H9 (cell line): Measurements from ENCODE around the gene HEATR3. TPM values are rescaled to one million over a fixed set of nuclear protein-coding genes. Genes with fewer than 3 reads are reported as not detected.

Source experiments
- DNase-seq: peaks from one replicate; pipeline ENCODE4 v3.0.0-alpha.2; 2017
- H2AFZ ChIP-seq: one replicate; pipeline ENCODE4 v1.6.1; 2013; ENCODE audit warnings: mild to moderate bottlenecking, low read length, control low read depth, moderate library complexity
- H2AK5ac ChIP-seq: 2 replicates; pipeline ENCODE4 v1.6.1; 2013; ENCODE audit warnings: low read length, control low read depth, mixed read lengths; ENCODE audit not compliant: insufficient read length
- H2BK120ac ChIP-seq: one replicate; pipeline ENCODE4 v1.6.1; 2013; ENCODE audit warnings: low read depth, mild to moderate bottlenecking, low read length, control low read depth, inconsistent platforms; ENCODE audit not compliant: poor library complexity, severe bottlenecking
- H2BK12ac ChIP-seq: 2 replicates; pipeline ENCODE4 v1.6.1; 2013; ENCODE audit warnings: low read length, control low read depth, mixed read lengths, low read depth; ENCODE audit not compliant: insufficient read length
- H2BK15ac ChIP-seq: 2 replicates; pipeline ENCODE4 v1.6.1; 2013; ENCODE audit warnings: low read depth, low read length, control low read depth
- H2BK20ac ChIP-seq: one replicate; pipeline ENCODE4 v1.6.1; 2013; ENCODE audit warnings: low read depth, mild to moderate bottlenecking, low read length, control low read depth, inconsistent platforms; ENCODE audit not compliant: poor library complexity, severe bottlenecking
- H2BK5ac ChIP-seq: 2 replicates; pipeline ENCODE4 v1.6.1; 2013; ENCODE audit warnings: low read length, control low read depth, mixed read lengths; ENCODE audit not compliant: insufficient read length
- H3K14ac ChIP-seq: 2 replicates; pipeline ENCODE4 v1.6.1; 2013; ENCODE audit warnings: low read length, control low read depth; ENCODE audit not compliant: insufficient read depth
- H3K18ac ChIP-seq: 2 replicates; pipeline ENCODE4 v1.6.1; 2013; ENCODE audit warnings: low read depth, mild to moderate bottlenecking, mixed read lengths, low read length, control low read depth; ENCODE audit not compliant: insufficient read length
- H3K23ac ChIP-seq: 2 replicates; pipeline ENCODE4 v1.6.1; 2013; ENCODE audit warnings: low read length, control low read depth, mixed read lengths, low read depth; ENCODE audit not compliant: insufficient read length
- H3K23me2 ChIP-seq: 2 replicates; pipeline ENCODE4 v1.6.1; 2013; ENCODE audit warnings: low read depth, mild to moderate bottlenecking, mixed read lengths, low read length, control low read depth; ENCODE audit not compliant: insufficient read length, poor library complexity, severe bottlenecking
- H3K27ac ChIP-seq: 2 replicates; pipeline ENCODE4 v1.5.1; 2013; ENCODE audit warnings: low read length, control low read depth, mixed read lengths, low read depth; ENCODE audit not compliant: insufficient read length
- H3K27me3 ChIP-seq: 2 replicates; pipeline ENCODE4 v1.6.1; 2013; ENCODE audit warnings: low read length, control low read depth, inconsistent platforms; ENCODE audit not compliant: insufficient read depth
- H3K4ac ChIP-seq: 2 replicates; pipeline ENCODE4 v1.6.1; 2013; ENCODE audit warnings: low read depth, mild to moderate bottlenecking, control low read depth, inconsistent platforms, low read length, moderate library complexity
- H3K4me1 ChIP-seq: 2 replicates; pipeline ENCODE4 v1.6.1; 2013; ENCODE audit warnings: low read length, control low read depth, inconsistent platforms; ENCODE audit not compliant: insufficient read depth
- H3K4me2 ChIP-seq: 2 replicates; pipeline ENCODE4 v1.6.1; 2013; ENCODE audit warnings: low read length, control low read depth, mixed read lengths; ENCODE audit not compliant: insufficient read length, insufficient read depth
- H3K56ac ChIP-seq: 2 replicates; pipeline ENCODE4 v1.6.1; 2013; ENCODE audit warnings: low read depth, mild to moderate bottlenecking, mixed read lengths, low read length, control low read depth; ENCODE audit not compliant: insufficient read length
- H3K79me1 ChIP-seq: 2 replicates; pipeline ENCODE4 v1.6.1; 2013; ENCODE audit warnings: low read depth, mild to moderate bottlenecking, moderate library complexity, low read length, control low read depth, inconsistent platforms; ENCODE audit not compliant: insufficient read depth, poor library complexity, severe bottlenecking
- H3K79me2 ChIP-seq: 2 replicates; pipeline ENCODE4 v1.6.1; 2013; ENCODE audit warnings: low read length, control low read depth, inconsistent platforms; ENCODE audit not compliant: insufficient read depth
- H3K9ac ChIP-seq: 2 replicates; pipeline ENCODE4 v1.6.1; 2013; ENCODE audit warnings: low read length, control low read depth, mixed read lengths; ENCODE audit not compliant: insufficient read length; ENCODE audit errors: extremely low read depth
- H3K9me3 ChIP-seq: one replicate; pipeline ENCODE4 v1.6.1; 2013; ENCODE audit warnings: low read depth, low read length, inconsistent platforms; ENCODE audit not compliant: control insufficient read depth
- H3T11ph ChIP-seq: one replicate; pipeline ENCODE4 v1.6.1; 2013; ENCODE audit warnings: mild to moderate bottlenecking, low read length, control low read depth, inconsistent platforms
- H4K20me1 ChIP-seq: one replicate; pipeline ENCODE4 v1.6.1; 2013; ENCODE audit not compliant: control insufficient read depth, insufficient read length, insufficient read depth
- H4K5ac ChIP-seq: 2 replicates; pipeline ENCODE4 v1.6.1; 2013; ENCODE audit warnings: low read depth, mild to moderate bottlenecking, mixed read lengths, low read length, control low read depth; ENCODE audit not compliant: insufficient read length
- H4K8ac ChIP-seq: replicated peaks from 2 replicates; pipeline ENCODE4 v1.6.1; 2013; ENCODE audit warnings: low read length, control low read depth, mixed read lengths, low read depth; ENCODE audit not compliant: insufficient read length
- H4K91ac ChIP-seq: 2 replicates; pipeline ENCODE4 v1.6.1; 2013; ENCODE audit warnings: low read depth, mild to moderate bottlenecking, moderate library complexity, mixed read lengths, low read length, control low read depth; ENCODE audit not compliant: insufficient read length
- H3K27ac Mint-ChIP-seq, 3 experiments: 2 replicates in 2 of 3; 3 replicates in 1 of 3; pipeline ENCODE4 v1.8.0; 2020 to 2021; ENCODE audit warnings: mixed read lengths in 3 of 3, mild to moderate bottlenecking in 1 of 3, moderate library complexity in 1 of 3
- H3K27me3 Mint-ChIP-seq: 2 replicates; pipeline ENCODE4 v1.8.0; 2021; ENCODE audit warnings: low read depth, mild to moderate bottlenecking, moderate library complexity, mixed read lengths
- H3K36me3 Mint-ChIP-seq, 3 experiments: 2 replicates in 2 of 3; 3 replicates in 1 of 3; pipeline ENCODE4 v1.8.0; 2020 to 2021; ENCODE audit warnings: low read depth in 3 of 3, mixed read lengths in 3 of 3; ENCODE audit not compliant: insufficient read depth in 1 of 3
- H3K4me1 Mint-ChIP-seq, 2 experiments: 2 replicates each; pipeline ENCODE4 v1.8.0; 2020; ENCODE audit warnings: mixed read lengths in 2 of 2
- H3K4me3 Mint-ChIP-seq, 2 experiments: 2 replicates in 1 of 2; 3 replicates in 1 of 2; pipeline ENCODE4 v1.8.0; 2020 to 2021; ENCODE audit warnings: mild to moderate bottlenecking in 2 of 2, mixed read lengths in 2 of 2, moderate library complexity in 1 of 2
- H3K9me3 Mint-ChIP-seq, 2 experiments: 2 replicates in 1 of 2; 3 replicates in 1 of 2; pipeline ENCODE4 v1.8.0; 2020; ENCODE audit warnings: mild to moderate bottlenecking in 2 of 2, mixed read lengths in 2 of 2, moderate library complexity in 1 of 2
- CTCF ChIP-seq: fragments of 200-600 bp; sonication (generic); conservative IDR thresholded peaks from 3 replicates; pipeline ENCODE4 v1.8.0; 2021; ENCODE audit warnings: antibody characterized with exemption, mild to moderate bottlenecking
- total RNA-seq: library from RNA; stranded (reverse); gene quantifications from 2 replicates; pipeline ENCODE4 v1.2.1, GENCODE V29; 2021

Gene HEATR3
- total RNA-seq, 1 experiment from 2014 or later: 26.5 TPM

DNA sequence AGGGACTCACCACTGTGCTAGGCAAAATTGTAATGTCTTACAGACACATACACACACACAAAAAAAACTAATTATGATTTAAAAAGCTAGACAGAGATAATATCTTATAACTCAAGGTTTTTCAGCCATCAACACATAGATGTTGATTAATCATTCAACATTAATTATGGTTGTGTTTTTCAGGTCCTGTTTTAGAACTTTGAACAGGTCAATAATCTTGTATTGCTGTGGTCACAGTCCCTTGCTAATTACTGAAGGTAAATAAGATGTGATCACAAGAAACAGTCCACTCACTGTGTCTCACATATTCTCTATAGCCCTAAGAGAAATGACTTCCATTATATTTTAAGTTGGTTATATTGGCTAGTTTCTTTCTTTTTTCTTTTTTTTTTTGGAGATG, 54.9 kb downstream of the HEATR3 start:
- Mint-ChIP-seq H3K4me1 (peaks cover 14% of the 10 kb centered on the region in 2 experiments), H3K27me3 (no peaks in the 10 kb centered on the region; the same call in 1 of the 2 replicates), H3K27ac (no peak overlapping the region), H3K9me3 (no peaks in the 10 kb centered on the region), H3K4me3 (no peak overlapping the region), H3K36me3 (no peaks in the 10 kb centered on the region)
- Histone ChIP-seq H4K91ac (no peak overlapping the region), H3K79me1 (no peaks in the 10 kb centered on the region), H2BK120ac (no peak overlapping the region), H2AFZ (no peak overlapping the region), H2AK5ac (no peak overlapping the region), H2BK20ac (no peak overlapping the region), H3K27me3 (no peaks in the 10 kb centered on the region), H4K5ac (no peak overlapping the region), H3K9ac (no peak overlapping the region), H3K79me2 (no peaks in the 10 kb centered on the region), H4K8ac (no peak overlapping the region), H3K4ac (no peak overlapping the region), H3K27ac (no peak overlapping the region), H3K23ac (no peak overlapping the region), H3T11ph (no peak overlapping the region), H3K9me3 (no peaks in the 10 kb centered on the region), H2BK12ac (no peak overlapping the region), H4K20me1 (no peaks in the 10 kb centered on the region), H3K4me2 (no peak overlapping the region), H2BK15ac (no peak overlapping the region), H3K56ac (no peak overlapping the region), H3K4me1 (no peaks in the 10 kb centered on the region), H2BK5ac (no peak overlapping the region), H3K23me2 (no peaks in the 10 kb centered on the region), H3K14ac (no peak overlapping the region), H3K18ac (no peak overlapping the region)
- no peak for TF ChIP-seq CTCF
- DNase-seq: no peak
